NCI-H345 treated with DMSO at 0.1 percent for 48 hours (cell line): Measurements from ENCODE around the gene UQCRFS1.

ENCODE experiments used
- DNase-seq: peaks from one replicate; lab custom pipeline; 2025; ENCODE audit not compliant: unreplicated experiment; lab: John Stamatoyannopoulos, UW

UQCRFS1 gene

GRCh38 chr19:29170554-29170953 is 42.4 kb downstream of the UQCRFS1 start:
- DNase-seq: no peak

- no peak for DNase-seq
These were observed 50.3 kb downstream of the UQCRFS1 start for GRCh38 chr19:29162694-29163093.

- DNase-seq: no peak
These were observed 57.3 kb downstream of the UQCRFS1 start for GRCh38 chr19:29155683-29156082.
